AG04450 (cell line): ENCODE data around the gene SENP8. TPM values are rescaled to one million over a fixed set of nuclear protein-coding genes. Genes with fewer than 3 reads are reported as not detected.

Experiments used
- CTCF ChIA-PET: fragments of 300-600, 350-600 bp; formaldehyde crosslinking; extraction: SDS; loops from one replicate; lab custom pipeline; 2022; ENCODE audit warnings: antibody characterized with exemption, inconsistent platforms; lab: Charles Lee
- POLR2A ChIA-PET: fragments of 350-600 bp; formaldehyde crosslinking; extraction: SDS; loops from one replicate; lab custom pipeline; 2021; ENCODE audit warnings: antibody characterized with exemption, inconsistent platforms; lab: Yijun Ruan, JAX
- DNase-seq: peaks from one replicate; pipeline ENCODE4 v3.0.0-alpha.2; 2011; ENCODE audit warnings: low read depth, low spot score
- H3K27ac ChIP-seq: one replicate; pipeline ENCODE4 v1.5.1; 2012; ENCODE audit warnings: low read depth, low read length, control low read depth
- H3K27me3 ChIP-seq: one replicate; pipeline ENCODE4 v1.6.0; 2012; ENCODE audit warnings: low read length; ENCODE audit not compliant: control insufficient read depth, insufficient read depth
- H3K4me3 ChIP-seq: 2 replicates; pipeline ENCODE4 v1.5.1; 2011; ENCODE audit warnings: mild to moderate bottlenecking, low read depth, low read length, control low read depth
- H3K9me3 ChIP-seq: 2 replicates; pipeline ENCODE4 v1.5.1; 2012; ENCODE audit warnings: low read length; ENCODE audit not compliant: control insufficient read depth, insufficient read depth
- CTCF ChIP-seq: IDR thresholded peaks from 2 replicates; pipeline ENCODE4 v1.5.1; 2011; ENCODE audit warnings: low read depth, low read length, control low read depth, inconsistent platforms
- polyA plus RNA-seq: library from polyadenylated mRNA; depleted of rRNA; stranded (reverse); fragments of >200 nt; gene quantifications from 2 replicates; pipeline ENCODE4 v1.2.3, GENCODE V29; 2011

SENP8 gene
- polyA plus RNA-seq, 1 experiment: 5.3 TPM

GRCh38 chr15:72127724-72128322 is 9.6 kb downstream of the SENP8 start:
- H3K27me3 ChIP-seq: no peaks in the 10 kb centered on the region
- ChIA-PET CTCF (interaction anchor here (0.7 kb wide), 1 partner anchor 640 kb away, joined by 3 read pairs; no protein-coding TSS in a partner anchor), POLR2A (interaction anchor here (0.8 kb wide), 1 partner anchor 10 kb away, joined by 3 read pairs; the partner anchor contains the start of genes MYO9A and SENP8)
- no peak for DNase-seq
- no peak for TF ChIP-seq CTCF
- H3K27ac ChIP-seq: no peak overlapping the region
- H3K4me3 ChIP-seq: no peak overlapping the region
- no peaks in the 10 kb centered on the region for H3K9me3 ChIP-seq

GRCh38 chr15:72128359-72128758 is 10.2 kb downstream of the SENP8 start:
- ChIA-PET POLR2A (no interaction called here), CTCF (no interaction called here)
- no peak overlapping the region for H3K4me3 ChIP-seq
- H3K27me3 ChIP-seq: no peaks in the 10 kb centered on the region
- no peak overlapping the region for H3K27ac ChIP-seq
- H3K9me3 ChIP-seq: no peaks in the 10 kb centered on the region
- no peak for DNase-seq
- no peak for TF ChIP-seq CTCF

- Histone ChIP-seq H3K27ac (no peak overlapping the region), H3K9me3 (no peaks in the 10 kb centered on the region), H3K27me3 (no peaks in the 10 kb centered on the region), H3K4me3 (no peak overlapping the region)
- ChIA-PET POLR2A (no interaction called here), CTCF (no interaction called here)
- TF ChIP-seq CTCF: no peak
- no peak for DNase-seq
These were observed 12.1 kb downstream of the SENP8 start for GRCh38 chr15:72130272-72130671.

GRCh38 chr15:72131922-72132321 is 13.7 kb downstream of the SENP8 start:
- no peaks in the 10 kb centered on the region for H3K27me3 ChIP-seq
- CTCF ChIA-PET: no interaction called here
- DNase-seq: no peak
- H3K4me3 ChIP-seq: no peak overlapping the region
- TF ChIP-seq CTCF: no peak
- no peak overlapping the region for H3K27ac ChIP-seq
- POLR2A ChIA-PET: no interaction called here
- H3K9me3 ChIP-seq: no peaks in the 10 kb centered on the region

- ChIA-PET POLR2A (no interaction called here), CTCF (no interaction called here)
- no peak for DNase-seq
- H3K4me3 ChIP-seq: no peak overlapping the region
- H3K27ac ChIP-seq: no peak overlapping the region
- no peaks in the 10 kb centered on the region for H3K9me3 ChIP-seq
- TF ChIP-seq CTCF: no peak
- no peaks in the 10 kb centered on the region for H3K27me3 ChIP-seq
These were observed 15.0 kb downstream of the SENP8 start for GRCh38 chr15:72133211-72133610.
